NCI-H524 treated with DMSO at 0.1 percent for 48 hours (cell line): ENCODE results near the gene ZDHHC14.
"Not testable (repeated sequence)": the region's sequence is repeated elsewhere in the genome, so short reads cannot be mapped to it uniquely, and the experiment has no call there.

Source experiments
- DNase-seq: peaks from one replicate; lab custom pipeline; 2025; lab: John Stamatoyannopoulos, UW

Gene ZDHHC14

GRCh38 chr6:157381631-157382621, 936 bp downstream of the ZDHHC14 start:
- no peak for DNase-seq

- no peak for DNase-seq
Observed at GRCh38 chr6:157382821-157383220, 1.8 kb downstream of the ZDHHC14 start.

DNA sequence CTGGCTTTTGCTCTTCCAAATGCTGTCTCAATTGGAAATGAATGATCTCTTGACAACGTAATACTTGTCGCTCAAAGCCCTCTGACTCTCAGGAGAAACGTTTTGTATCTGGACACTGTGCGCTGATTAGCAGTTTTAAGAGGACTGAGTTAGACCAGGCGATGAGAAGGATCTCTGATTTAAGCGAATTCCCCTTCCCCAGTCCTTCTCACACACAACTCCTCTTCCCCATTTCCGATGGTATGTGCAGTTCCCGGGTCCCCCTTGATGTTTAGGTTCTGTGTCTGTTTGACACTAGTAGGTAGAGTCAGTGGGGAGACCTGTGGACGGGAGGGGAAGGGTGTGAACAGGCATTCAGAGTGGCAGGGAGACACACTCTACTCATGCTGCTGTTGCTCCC, 2.5 kb downstream of the ZDHHC14 start:
- no peak for DNase-seq

DNA sequence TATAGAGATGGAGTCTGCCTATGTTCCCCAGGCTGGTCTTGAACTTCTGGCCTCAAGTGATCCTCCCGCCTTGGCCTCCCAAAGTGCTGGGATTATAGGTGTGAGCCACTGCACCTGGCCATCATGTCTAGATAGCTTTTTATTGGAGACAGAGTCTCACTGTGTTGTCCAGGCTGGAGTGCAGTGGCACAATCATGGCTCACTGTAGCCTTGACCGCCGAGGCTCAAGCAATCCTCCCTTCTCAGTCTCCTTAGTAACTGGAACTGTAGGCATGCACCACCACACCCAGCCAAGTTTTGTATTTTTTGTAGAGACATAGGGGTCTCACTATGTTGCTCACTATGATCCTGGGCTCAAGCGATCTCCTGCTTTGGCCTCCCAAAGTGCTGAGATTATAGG, 4.0 kb downstream of the ZDHHC14 start:
- DNase-seq = not testable (repeated sequence)

- DNase-seq = no peak
Observed at GRCh38 chr6:157385482-157385881, 4.5 kb downstream of the ZDHHC14 start.

DNA sequence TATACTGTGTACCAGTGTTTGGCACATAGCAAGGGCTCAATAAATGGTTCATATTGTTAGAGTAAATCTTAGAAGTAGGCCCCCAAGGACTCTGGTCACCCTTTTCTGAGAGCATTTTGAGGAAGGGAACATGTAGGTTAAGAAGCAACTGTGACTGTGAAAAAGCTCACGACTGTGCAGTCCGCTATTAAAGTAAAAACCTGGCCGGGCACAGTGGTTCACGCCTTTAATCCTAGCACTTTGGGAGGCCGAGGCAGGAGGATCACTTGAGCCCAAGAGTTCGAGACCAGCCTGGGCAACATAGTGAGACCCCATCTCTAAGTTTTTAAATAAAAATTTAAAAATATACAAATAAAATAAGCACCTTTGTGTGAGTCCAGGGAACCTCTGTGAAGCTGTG, 5.0 kb downstream of the ZDHHC14 start:
- DNase-seq = no peak

- DNase-seq = no peak
Observed at GRCh38 chr6:157386454-157386853, 5.5 kb downstream of the ZDHHC14 start.

- DNase-seq = no peak
Observed at GRCh38 chr6:157388924-157389323, 7.9 kb downstream of the ZDHHC14 start.

- DNase-seq = no peak
Observed at GRCh38 chr6:157390273-157391060, 9.5 kb downstream of the ZDHHC14 start.

- no peak for DNase-seq
Observed at GRCh38 chr6:157392927-157393668, 12.1 kb downstream of the ZDHHC14 start.

- no peak for DNase-seq
Observed at GRCh38 chr6:157393669-157394327, 12.8 kb downstream of the ZDHHC14 start.

GRCh38 chr6:157395199-157395598, 14.2 kb downstream of the ZDHHC14 start:
- DNase-seq = not testable (repeated sequence)

- DNase-seq = no peak
Observed at GRCh38 chr6:157396026-157396425, 15.0 kb downstream of the ZDHHC14 start.

DNA sequence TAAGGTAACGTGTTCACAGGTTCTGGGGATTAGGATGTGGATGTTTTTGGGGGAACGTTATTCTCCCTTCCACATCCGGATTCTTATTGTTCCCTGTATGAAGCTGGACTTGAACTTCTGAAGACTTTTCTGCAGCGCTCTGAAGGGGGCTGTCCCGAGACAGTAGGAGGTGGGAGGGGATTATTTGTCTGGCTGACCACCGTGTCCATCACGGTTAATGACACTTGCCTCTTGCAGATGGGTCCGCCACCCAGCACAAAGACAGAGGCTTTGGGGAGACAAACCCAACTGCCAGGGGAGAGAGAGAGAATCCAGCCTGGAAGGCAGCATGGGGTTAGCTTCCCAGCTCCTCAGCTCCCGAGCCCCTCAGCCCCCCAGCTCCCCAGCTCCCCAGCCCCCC, 16.7 kb downstream of the ZDHHC14 start:
- no peak for DNase-seq

GRCh38 chr6:157398151-157398550, 17.2 kb downstream of the ZDHHC14 start:
- no peak for DNase-seq

DNA sequence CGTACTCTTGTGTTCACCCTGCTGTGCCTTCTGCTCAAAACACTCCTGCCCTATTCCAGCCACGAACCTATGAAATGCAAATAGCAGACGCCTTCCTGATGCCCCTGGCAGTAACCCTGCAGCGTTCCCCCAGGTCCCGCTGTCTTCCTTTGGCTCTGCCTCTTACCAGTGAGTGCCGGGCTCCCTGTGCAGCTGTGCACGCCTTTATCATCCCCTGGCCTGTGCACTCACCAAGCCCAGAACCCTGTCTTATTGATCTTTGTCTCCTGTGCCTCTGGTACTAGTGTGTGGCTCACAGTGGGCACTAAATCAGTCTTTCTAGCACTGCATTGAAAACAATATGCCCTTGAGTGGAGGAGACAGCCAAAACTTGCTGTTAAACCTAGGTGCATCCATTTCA, 19.7 kb downstream of the ZDHHC14 start:
- DNase-seq = no peak

GRCh38 chr6:157401734-157402338, 20.8 kb downstream of the ZDHHC14 start:
- no peak for DNase-seq

DNA sequence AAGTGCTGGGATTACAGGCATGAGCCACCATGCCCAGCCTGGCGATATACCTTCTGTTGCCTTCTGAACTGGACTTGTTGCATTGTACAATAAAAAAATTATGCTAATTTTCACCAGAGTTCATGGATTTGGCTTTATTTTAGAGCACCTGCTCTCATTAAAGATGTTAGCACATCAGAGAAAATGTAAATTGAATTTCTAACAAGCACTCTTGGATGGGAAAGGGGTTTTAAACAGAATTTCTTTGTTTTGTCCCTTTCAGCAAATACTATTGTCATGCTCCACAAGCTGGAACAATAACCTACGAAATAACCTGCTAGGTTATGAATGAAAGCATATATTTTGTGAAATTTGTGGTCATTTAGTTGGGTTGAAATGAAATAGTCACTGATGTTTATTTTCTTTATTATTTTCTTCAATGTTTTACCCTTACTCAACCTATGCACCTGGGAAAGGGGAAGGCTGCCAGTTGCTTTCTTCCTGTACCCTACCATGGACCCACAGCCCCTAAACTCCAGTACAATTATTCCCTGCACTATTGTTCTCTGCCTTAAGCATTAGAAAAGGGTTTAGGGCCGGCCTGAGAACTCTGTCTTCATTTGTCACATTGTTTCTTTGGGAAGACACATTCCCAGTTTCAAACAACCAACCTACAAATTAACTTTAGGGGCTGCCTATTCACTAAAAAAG, 22.2 kb downstream of the ZDHHC14 start:
- no peak for DNase-seq

- DNase-seq = no peak
Observed at GRCh38 chr6:157403686-157404051, 22.7 kb downstream of the ZDHHC14 start.

- DNase-seq = no peak
Observed at GRCh38 chr6:157405986-157406385, 25.0 kb downstream of the ZDHHC14 start.

GRCh38 chr6:157406661-157407060, 25.7 kb downstream of the ZDHHC14 start:
- DNase-seq = no peak
